Choroid plexus epithelial cell (primary cell): ENCODE results near the gene CIDEB.

Experiments used
- DNase-seq: peaks from one replicate; pipeline ENCODE4 v3.0.0-alpha.2; 2010; ENCODE audit warnings: low read depth
- H3K4me3 ChIP-seq: 2 replicates; pipeline ENCODE4 v1.5.1; 2011; ENCODE audit warnings: low read depth, mild to moderate bottlenecking, control low read depth, low read length, moderate library complexity
- TF ChIP-seq, protein P1 (sequence below): conservative IDR thresholded peaks from 2 replicates; pipeline ENCODE4 v1.5.1; 2011; ENCODE audit warnings: low read depth, mild to moderate bottlenecking, control low read depth, inconsistent platforms, low read length, moderate library complexity

Gene CIDEB

GRCh38 chr14:24297190-24297964, 10.4 kb downstream of the CIDEB start:
- H3K4me3 ChIP-seq, result no peak overlapping the region
- peak; percentile 58 for DNase-seq
- TF ChIP-seq, protein P1, sequence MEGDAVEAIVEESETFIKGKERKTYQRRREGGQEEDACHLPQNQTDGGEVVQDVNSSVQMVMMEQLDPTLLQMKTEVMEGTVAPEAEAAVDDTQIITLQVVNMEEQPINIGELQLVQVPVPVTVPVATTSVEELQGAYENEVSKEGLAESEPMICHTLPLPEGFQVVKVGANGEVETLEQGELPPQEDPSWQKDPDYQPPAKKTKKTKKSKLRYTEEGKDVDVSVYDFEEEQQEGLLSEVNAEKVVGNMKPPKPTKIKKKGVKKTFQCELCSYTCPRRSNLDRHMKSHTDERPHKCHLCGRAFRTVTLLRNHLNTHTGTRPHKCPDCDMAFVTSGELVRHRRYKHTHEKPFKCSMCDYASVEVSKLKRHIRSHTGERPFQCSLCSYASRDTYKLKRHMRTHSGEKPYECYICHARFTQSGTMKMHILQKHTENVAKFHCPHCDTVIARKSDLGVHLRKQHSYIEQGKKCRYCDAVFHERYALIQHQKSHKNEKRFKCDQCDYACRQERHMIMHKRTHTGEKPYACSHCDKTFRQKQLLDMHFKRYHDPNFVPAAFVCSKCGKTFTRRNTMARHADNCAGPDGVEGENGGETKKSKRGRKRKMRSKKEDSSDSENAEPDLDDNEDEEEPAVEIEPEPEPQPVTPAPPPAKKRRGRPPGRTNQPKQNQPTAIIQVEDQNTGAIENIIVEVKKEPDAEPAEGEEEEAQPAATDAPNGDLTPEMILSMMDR, result peak; percentile 65

DNA sequence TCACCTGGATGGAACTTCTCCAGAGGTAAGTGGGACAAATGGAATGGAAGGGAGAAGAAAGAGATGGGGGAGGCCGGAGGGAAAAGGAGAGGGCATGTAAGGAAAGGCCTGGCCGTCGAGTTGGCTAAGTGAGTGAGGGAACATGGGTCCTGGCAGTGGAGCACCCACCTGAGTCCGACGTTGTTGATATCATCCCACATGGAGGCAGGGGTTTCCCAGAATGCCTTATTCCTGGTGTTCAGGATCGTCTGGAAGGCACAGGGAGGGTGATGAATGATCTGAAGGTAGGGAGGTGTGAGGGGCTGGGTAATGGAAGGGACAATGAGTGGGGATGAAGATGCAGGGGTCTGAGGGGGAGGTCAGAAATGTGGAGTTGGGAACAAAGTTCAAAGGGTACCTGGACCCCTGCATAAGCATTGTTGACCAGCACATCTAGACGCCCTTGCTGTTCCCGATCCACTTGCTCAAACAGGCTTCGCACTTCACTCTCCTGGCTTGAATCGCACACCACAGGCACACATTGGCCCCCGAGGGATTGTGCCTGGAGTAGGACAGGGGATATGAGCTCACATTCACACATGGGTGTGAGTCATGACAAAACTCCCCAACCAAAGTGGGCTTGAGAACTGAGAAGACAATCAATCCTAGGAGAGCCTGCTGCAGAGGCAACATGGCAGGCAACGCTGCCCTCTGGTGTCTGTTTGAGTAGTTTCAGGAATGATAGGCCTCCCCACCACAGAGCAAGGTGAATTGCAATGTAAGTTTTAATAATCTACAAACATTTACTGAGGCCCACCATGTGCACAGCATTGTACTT, 11.2 kb downstream of the CIDEB start:
- no peak overlapping the region for H3K4me3 ChIP-seq
- TF ChIP-seq, protein P1, result peak; percentile 90
- peak; percentile 95 for DNase-seq

- no peak for DNase-seq
- TF ChIP-seq, protein P1, result no peak
- H3K4me3 ChIP-seq, result no peak overlapping the region
These were observed 14.3 kb downstream of the CIDEB start for GRCh38 chr14:24293525-24293924.

- TF ChIP-seq, protein P1, result no peak
- DNase-seq, result no peak
- H3K4me3 ChIP-seq, result no peak overlapping the region
These were observed 15.5 kb downstream of the CIDEB start for GRCh38 chr14:24292118-24292807.

DNA sequence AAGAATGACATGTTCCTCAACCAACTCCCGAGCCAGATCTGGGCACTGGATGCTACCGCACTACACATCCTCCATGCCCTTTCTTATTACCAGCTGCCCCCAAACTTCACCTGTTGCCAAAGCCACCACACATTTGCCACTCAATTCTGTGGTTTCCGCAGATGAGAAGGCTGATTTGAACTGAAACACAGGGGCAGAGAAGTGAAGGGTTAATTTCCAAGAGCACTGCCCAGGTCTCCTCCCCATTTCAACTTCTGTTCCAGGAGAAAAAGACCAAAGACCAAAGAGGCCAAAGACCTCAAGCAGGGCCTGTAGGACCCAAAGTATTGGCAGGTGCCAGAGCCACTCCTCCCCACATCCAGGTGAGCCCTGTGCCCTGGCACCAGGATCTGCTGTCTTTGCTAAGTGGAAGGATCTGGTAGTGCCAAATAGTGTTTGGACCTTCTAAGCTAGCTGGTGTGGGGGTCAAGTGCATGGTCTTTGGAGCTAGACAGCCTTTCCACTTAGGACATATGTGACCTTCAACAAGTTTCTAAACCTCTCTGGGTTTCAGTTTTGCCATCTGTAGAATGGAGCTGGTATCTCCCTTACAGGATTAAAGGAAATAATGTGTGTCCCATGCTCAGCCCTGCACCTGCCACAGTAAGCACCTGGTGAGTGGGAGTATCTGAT, 16.2 kb downstream of the CIDEB start:
- H3K4me3 ChIP-seq, result no peak overlapping the region
- no peak for DNase-seq
- TF ChIP-seq, protein P1, result no peak

DNA sequence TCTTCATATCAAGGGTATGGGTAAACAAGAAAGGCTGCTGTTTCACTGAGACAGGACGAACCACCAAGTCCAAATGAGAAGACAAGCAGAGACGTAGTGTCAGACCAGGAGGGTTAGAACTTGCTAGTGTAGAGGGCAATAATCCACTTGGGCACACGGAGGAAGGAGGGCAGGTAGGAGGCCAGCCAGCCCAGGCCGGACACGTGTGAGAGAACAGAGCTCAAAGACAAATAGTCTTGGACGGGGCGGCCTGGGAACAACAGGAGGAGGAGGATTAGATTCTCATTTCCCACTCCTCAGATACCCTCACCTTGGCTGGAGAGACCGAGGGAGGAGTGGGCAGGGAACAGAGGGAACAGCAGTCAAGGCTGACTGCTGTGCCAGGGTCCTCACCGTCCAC, 17.0 kb downstream of the CIDEB start:
- no peak overlapping the region for H3K4me3 ChIP-seq
- TF ChIP-seq, protein P1, result no peak
- DNase-seq, result no peak
